H1 (cell line): ENCODE data around the gene RB1.

Source experiments
- BRCA1 ChIP-seq: IDR thresholded peaks from 2 replicates; pipeline ENCODE4 v1.6.1; 2012; ENCODE audit warnings: low read depth, low read length, improper control_type of control experiment
- CTCF ChIP-seq, 3 experiments: IDR thresholded peaks; 1 replicate in 2 of 3; 2 replicates in 1 of 3; pipeline versions ENCODE4 v1.5.1 to v1.6.1; 2011; ENCODE audit warnings: low read length in 3 of 3, mild to moderate bottlenecking in 3 of 3, inconsistent platforms in 2 of 3, low read depth in 1 of 3, moderate library complexity in 1 of 3; ENCODE audit not compliant: insufficient read depth in 1 of 3; ENCODE audit errors: control extremely low read depth in 1 of 3
- HDAC6 ChIP-seq: IDR thresholded peaks from one replicate; pipeline ENCODE4 v1.7.1; 2012; ENCODE audit warnings: low read depth, mild to moderate bottlenecking, inconsistent platforms, low read length, moderate library complexity
- TAF1 ChIP-seq: IDR thresholded peaks from 2 replicates; pipeline ENCODE4 v1.6.1; 2011; ENCODE audit warnings: mild to moderate bottlenecking, low read depth, low read length
- YY1 ChIP-seq: IDR thresholded peaks from 2 replicates; pipeline ENCODE4 v1.6.1; 2011; ENCODE audit warnings: low read depth, mild to moderate bottlenecking, low read length

- no peak for TF ChIP-seq YY1
- TF ChIP-seq CTCF (IDR thresholded peaks at IDR 0.05; ENCODE audit: control extremely low read depth in 1 of 3, insufficient read depth in 1 of 3, low read depth in 1 of 3, low read length in 3 of 3) = no peak
- TF ChIP-seq BRCA1 = no peak
- TF ChIP-seq HDAC6 = no peak
- no peak for TF ChIP-seq TAF1
Measured at GRCh38 chr13:48260970-48261369, 42.6 kb upstream of the RB1 start.
